NCI-H146 treated with DMSO at 0.1 percent for 48 hours (cell line): Measurements from ENCODE around the gene SHISA5.
"Not testable (repeated sequence)": the region's sequence is repeated elsewhere in the genome, so short reads cannot be mapped to it uniquely, and the experiment has no call there.

Experiments
- DNase-seq: peaks from one replicate; lab custom pipeline; 2025; ENCODE audit not compliant: unreplicated experiment; lab: John Stamatoyannopoulos, UW

The SHISA5 gene, protein sequence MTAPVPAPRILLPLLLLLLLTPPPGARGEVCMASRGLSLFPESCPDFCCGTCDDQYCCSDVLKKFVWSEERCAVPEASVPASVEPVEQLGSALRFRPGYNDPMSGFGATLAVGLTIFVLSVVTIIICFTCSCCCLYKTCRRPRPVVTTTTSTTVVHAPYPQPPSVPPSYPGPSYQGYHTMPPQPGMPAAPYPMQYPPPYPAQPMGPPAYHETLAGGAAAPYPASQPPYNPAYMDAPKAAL

GRCh38 chr3:48504051-48504946 is at the start of gene SHISA5:
SHISA5 (minus strand) TSS chr3:48504174; CDS start chr3:48504094, 80 bp downstream.
- DNase-seq, result no peak

DNA sequence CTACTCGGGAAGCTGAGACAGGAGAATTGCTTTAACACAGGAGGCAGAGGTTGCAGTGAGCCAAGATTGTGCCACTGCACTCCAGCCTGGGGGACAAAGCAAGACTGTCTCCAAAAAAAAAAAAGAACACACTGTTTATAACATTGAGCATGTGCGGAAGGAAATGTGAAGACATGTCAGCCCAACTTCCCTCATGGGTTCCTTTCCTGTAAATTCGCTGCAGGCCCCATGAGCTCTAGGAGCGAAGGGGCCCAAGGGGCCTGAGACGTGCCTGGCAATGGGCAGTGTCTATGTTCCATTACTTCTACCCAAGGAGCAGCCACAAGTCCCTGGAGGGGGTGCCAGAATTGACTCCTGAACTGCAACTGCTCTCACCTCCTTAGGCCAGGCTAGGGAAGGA is 49.4 kb upstream of the SHISA5 start:
- no peak for DNase-seq

DNA sequence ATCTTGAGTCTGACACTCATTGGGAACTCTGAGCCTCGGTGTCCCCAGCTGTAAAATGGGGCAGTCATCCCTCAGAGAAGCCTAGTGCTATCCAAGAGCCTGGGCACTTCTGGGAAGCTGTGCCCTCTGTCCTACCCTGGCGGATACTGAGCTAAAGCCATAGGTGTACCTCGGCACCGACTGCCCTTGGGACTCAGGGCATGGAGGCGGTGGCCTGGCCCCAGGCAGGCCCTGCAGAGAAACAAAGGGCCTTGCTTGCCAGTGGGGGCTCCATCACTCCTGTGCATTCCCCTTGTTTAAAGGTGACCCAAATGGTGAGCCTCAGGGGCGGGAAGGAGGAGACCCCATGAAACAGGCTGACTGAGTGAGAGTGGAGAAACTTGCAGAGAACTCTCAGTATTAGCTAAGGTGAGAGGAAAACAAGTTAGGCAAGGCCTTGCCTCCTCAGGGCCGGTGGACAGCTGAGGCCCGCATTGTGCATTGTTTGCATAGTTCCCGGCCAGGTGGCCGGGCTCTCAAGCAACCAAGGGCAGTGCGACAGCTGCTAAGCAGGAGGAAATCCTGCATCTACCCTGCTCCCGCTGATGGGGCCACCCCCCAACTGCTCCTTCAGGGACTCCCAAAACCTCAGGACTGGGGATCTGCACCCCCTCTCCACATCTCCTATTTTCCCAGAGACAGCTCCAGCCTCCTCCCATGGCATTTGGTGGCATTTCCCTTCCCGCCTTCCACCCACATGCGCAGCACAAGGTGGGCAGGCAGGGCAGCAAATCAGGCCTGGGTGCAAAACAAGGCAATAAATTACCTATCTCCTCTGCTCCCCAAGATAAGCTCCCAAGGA is 48.4 kb upstream of the SHISA5 start:
- peak; percentile 8 for DNase-seq

DNA sequence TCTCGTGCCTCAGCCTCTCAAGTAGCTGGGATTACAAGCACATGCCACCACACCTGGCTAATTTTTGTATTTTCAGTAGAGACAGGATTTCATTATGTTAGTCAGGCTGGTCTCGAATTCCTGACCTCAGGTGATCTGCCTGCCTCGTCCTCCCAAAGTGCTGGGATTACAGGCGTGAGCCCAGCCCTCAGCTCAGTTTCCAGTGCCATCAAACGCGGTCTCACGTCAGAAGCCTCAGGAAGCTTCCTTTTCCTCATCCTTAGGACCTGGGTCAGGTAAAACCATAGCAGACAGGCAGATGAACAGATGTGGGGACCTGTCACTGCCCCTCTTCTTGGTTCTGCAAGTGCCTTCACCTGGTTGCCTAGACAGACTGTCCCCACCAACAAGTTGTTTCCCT is 47.7 kb upstream of the SHISA5 start:
- not testable (repeated sequence) for DNase-seq

DNA sequence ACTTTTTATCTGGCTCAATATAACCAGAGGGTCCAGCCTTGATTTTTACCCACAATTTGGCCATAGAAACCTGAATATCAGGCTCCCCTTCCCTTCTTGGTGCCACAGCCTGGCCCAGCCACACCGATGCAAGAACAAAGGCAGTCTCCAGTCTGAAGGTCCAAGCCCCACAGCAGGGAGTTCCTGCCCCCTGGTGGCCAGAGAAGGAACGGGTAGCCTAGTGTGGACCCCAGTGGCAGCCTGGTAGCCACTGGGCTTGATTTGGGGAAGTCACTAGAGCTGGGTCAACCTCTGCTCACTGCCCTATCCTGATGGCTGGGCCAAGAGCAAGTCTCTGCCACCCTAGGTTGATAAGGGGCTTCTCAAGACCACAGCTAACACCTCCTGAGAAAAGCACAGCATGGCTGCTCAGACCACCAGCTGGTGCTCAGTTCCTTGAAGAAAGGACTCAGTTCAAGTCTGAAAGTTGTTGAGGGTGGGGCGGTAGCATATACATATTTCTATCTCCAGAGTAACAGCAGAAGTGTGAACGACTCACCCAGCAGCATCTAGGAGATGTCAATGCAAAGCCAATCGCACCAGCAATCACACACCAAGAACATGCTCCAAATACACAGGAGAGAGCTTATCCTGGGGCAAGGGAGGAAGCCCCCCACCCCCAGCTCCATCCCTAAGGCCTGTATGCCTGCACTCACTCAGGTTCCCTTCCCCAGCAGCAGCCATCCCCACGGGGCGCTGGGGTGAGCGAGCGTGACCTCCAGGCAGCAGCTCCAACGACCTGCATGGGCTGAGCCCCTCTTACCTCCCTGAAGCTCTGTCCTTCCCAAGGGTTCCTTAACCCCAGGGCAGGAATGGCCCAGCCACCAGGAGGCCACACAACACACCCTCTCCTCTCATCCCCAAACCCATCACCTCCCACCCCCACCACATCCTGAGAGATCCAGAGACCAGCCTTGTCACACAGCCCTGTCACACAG is 45.0 kb upstream of the SHISA5 start:
- peak; percentile 5 for DNase-seq

GRCh38 chr3:48548126-48548525 is 44.2 kb upstream of the SHISA5 start:
- DNase-seq, result no peak

- no peak for DNase-seq
Measured at GRCh38 chr3:48546203-48546829, 42.3 kb upstream of the SHISA5 start.

GRCh38 chr3:48544141-48544540 is 40.2 kb upstream of the SHISA5 start:
- DNase-seq, result no peak

GRCh38 chr3:48543271-48543866 is 39.4 kb upstream of the SHISA5 start:
- no peak for DNase-seq

DNA sequence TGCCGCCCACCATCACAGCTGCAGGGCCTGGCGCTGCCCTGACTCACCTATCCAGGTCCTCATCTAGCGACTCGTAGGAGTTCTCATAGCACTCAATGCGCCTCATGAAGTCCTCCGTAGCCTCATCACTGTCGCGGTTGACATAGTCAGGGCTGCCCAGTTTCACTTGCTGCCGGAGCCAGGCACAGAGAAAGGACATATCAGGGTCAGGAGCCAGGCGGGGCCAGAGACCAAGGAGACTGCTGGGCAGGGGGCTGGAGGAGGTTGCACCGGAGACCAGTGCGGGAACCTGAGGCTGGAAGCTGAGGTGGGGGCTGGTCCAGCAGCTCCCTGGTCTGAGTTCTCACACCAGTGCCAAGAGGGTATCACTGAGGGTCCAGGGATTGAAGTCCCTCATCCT is 34.5 kb upstream of the SHISA5 start:
- no peak for DNase-seq

DNA sequence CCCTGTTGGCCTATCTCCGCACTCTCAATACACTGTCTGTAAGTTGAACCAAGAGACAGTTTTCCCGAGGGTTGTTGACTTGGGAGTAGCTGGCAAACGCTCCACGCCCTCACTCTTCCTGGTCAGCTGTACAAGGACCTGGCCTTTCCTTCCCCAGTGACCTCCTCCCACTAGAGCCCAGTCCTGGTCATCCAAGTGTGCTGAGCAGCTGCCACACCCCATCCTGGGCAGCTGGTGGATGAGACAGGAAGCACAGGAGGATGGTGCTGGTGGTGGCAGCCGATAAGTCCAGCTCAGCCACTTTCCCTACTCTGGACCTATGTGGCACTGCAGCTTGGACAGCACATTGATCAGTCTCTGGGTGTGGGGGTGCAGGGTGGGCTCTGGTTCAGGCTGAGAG is 32.8 kb upstream of the SHISA5 start:
- no peak for DNase-seq

DNA sequence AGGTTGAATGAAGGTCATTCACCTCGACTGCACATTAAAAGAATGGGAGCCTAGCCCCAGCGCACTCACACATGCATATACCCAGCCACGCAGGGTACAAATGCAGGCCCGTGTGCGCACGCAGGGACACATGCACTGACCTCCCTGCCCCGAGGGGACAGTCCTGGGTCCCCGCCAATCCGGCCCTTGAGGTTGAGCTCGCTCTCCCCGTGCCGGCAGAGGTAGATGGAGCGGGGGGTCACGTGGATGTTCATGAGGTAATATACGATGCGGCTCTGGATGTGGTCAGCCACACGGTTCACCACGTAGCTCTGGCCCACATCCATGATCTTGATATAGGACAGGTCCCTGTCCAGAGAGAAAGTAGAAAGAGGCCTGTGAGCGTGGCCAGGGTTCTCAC is 32.1 kb upstream of the SHISA5 start:
- no peak for DNase-seq

DNA sequence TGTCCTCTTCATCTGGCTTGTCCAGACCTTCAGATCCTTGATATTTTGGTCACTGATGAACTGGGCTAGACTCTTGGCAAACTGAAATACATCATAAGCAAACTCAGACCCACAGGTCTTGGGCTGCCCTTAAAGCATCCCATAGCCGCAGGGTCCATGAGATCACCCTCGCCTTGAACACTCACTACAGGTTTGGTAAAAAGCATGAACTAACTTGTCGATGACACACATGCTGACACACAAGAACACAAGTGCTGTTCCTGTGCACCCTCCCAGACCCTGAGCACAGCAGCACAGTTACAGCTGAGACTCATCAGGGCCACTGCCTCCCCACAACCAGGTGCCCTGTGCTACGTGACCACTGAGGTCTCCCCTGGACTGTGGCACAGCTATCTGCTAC is 31.6 kb upstream of the SHISA5 start:
- no peak for DNase-seq

GRCh38 chr3:48532977-48533337 is 29.0 kb upstream of the SHISA5 start:
- no peak for DNase-seq

DNA sequence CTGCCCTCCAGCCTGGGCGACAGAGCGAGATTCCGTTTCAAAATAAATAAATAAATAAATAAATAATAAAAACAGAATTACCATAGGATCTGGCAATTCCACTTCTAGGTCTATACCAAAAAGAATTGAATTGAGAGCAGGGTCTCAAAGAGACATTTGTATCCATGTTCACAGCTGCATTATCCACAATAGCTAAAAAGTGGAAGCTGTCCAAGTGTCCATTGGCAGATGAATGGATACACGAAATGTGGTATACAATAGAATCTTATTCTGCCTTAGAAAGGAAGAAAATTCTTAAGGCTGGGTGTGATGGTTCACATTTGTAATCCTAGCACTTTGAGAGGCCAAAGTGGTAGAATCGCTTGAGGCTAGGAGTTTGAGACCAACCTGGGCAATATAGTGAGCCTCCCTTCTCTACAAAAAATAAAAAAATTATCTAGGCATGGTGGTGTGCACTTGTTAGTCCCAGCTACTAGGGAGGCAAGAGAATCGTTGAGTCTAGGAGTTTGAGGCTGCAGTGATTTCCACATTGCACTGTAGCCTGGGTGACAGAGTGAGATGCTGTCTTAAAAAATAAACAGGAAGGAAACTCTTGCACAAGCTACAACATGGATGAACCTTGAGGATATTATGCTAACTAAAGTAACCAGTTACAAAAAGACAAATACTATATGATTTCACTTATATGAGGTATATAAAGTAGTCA is 28.4 kb upstream of the SHISA5 start:
- no peak for DNase-seq

DNA sequence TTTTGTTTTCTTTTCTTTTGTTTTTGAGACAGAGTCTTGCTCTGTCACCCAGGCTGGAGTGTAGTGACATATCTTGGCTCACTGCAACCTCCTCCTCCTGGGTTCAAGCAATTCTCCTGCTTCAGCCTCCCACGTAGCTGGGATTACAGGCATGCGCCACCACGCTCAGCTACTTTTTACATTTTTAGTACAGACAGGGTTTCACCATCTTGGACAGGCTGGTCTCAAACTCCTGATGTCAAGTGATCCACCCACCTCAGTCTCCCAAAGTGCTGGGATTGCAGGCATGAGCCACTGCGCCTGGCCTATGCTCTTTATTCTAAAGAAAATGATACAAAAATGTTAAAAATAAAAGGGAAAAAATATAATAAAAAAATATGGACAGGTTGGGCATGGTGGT is 26.7 kb upstream of the SHISA5 start:
- DNase-seq, result not testable (repeated sequence)

- no peak for DNase-seq
Measured at GRCh38 chr3:48528754-48529153, 24.8 kb upstream of the SHISA5 start.

- no peak for DNase-seq
Measured at GRCh38 chr3:48528048-48528447, 24.1 kb upstream of the SHISA5 start.

GRCh38 chr3:48524970-48525369 is 21.0 kb upstream of the SHISA5 start:
- DNase-seq, result no peak
